Lower leg skin (tissue), 4 donors: ENCODE data around the gene POMGNT1. TPM values are rescaled to one million over a fixed set of nuclear protein-coding genes. Genes with fewer than 3 reads are reported as not detected.

Experiments used
- DNase-seq, 2 donors: peaks; one replicate each; pipeline ENCODE4 v3.0.0-alpha.2; 2019; ENCODE audit warnings: low spot score in 2 of 2
- H3K4me3 ChIP-seq: fragments of 200-600 bp; sonication (generic); 2 replicates; pipeline ENCODE4 v1.5.1; 2017; ENCODE audit warnings: mild to moderate bottlenecking, low read depth; ENCODE audit not compliant: poor library complexity, severe bottlenecking
- POLR2A ChIP-seq, 2 donors: fragments of 450-650 bp; IDR thresholded peaks; one replicate each; pipeline ENCODE4 v1.6.1; 2016 to 2017; ENCODE audit warnings: antibody characterized with exemption in 2 of 2, mild to moderate bottlenecking in 1 of 2, moderate library complexity in 1 of 2
- WGBS, 2 donors: methylation state at CpG; one replicate each; pipeline ENCODE4 v1.1.5; 2018; 5-methylcytosine and 5-hydroxymethylcytosine counted together
- intact Hi-C: fragments of 100-400 bp; cut with DNase I; formaldehyde crosslinking; loops from one replicate; pipeline ENCODE4 v1.15.0; 2023; ENCODE audit warnings: low total_unique reads
- total RNA-seq, 4 donors: library from RNA; depleted of rRNA; stranded (reverse); fragments of >200 nt; gene quantifications; one replicate each; pipeline ENCODE4 v1.1.0, GENCODE V29; 2016
- TF ChIP-seq, protein P1 (sequence below), 3 donors: fragments of 450-650 bp; IDR thresholded peaks; one replicate each; pipeline ENCODE4 v1.5.1; 2016; ENCODE audit warnings: antibody characterized with exemption in 3 of 3, mild to moderate bottlenecking in 3 of 3, moderate library complexity in 2 of 3

Gene POMGNT1
- total RNA-seq, 4 donors from 2014 or later: 26.4 to 46.7 (median 36.4) TPM

DNA sequence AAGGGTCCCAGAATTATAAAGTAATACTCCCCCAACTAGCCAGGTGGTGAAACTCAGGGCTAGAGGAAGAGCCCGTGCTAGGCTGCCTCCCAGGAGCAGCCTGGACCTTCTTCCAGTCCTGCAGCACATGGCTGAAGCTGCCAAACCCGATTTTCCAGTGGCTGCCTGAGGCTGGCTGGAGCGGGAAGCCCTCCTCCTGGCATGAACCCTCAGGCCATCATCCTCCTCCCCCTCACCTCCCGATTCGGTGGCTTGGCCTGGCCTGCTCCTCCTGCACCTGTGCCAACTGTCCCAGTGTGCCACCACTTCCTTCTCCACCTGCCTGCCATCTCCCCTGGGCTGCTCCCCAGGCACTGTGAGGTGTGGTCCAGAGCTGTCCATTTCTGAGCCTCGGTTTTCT, 26.4 kb downstream of the POMGNT1 start:
- intact Hi-C loops: no loop called here
- WGBS, 2 donors: 30 to 36% methylated on average over 6 of the region's 6 CpGs
- no peak overlapping the region for H3K4me3 ChIP-seq
- TF ChIP-seq, protein P1, sequence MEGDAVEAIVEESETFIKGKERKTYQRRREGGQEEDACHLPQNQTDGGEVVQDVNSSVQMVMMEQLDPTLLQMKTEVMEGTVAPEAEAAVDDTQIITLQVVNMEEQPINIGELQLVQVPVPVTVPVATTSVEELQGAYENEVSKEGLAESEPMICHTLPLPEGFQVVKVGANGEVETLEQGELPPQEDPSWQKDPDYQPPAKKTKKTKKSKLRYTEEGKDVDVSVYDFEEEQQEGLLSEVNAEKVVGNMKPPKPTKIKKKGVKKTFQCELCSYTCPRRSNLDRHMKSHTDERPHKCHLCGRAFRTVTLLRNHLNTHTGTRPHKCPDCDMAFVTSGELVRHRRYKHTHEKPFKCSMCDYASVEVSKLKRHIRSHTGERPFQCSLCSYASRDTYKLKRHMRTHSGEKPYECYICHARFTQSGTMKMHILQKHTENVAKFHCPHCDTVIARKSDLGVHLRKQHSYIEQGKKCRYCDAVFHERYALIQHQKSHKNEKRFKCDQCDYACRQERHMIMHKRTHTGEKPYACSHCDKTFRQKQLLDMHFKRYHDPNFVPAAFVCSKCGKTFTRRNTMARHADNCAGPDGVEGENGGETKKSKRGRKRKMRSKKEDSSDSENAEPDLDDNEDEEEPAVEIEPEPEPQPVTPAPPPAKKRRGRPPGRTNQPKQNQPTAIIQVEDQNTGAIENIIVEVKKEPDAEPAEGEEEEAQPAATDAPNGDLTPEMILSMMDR (IDR thresholded peaks at IDR 0.05): no peak
- no peak for TF ChIP-seq POLR2A (IDR thresholded peaks at IDR 0.05)
- no peak for DNase-seq

DNA sequence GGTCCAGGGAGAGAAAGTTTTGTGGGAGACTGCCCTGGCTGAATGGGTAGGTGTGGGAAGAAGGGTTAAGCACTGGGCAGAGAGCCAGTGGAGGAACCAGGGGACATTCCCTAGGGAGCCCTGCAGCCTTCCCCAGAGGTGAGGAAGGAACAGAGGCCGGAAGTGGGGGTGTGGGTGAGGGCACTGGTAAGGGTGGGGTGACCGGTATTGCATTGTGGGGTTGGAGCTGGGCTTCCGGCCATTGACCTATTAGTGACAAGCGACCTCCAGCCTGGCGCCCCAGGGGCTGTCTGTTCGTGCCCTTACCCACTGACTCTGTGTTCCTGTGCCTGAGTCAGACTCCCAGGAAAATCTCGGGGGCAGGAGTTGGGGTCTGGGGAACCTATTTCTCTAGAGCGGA, 26.9 kb downstream of the POMGNT1 start:
- no peak overlapping the region for H3K4me3 ChIP-seq
- TF ChIP-seq, protein P1 (IDR thresholded peaks at IDR 0.05): no peak
- TF ChIP-seq POLR2A (IDR thresholded peaks at IDR 0.05): no peak
- no peak for DNase-seq
- intact Hi-C loops: no loop called here
- WGBS, 2 donors: 57 to 67% methylated on average over 8 of the region's 8 CpGs

DNA sequence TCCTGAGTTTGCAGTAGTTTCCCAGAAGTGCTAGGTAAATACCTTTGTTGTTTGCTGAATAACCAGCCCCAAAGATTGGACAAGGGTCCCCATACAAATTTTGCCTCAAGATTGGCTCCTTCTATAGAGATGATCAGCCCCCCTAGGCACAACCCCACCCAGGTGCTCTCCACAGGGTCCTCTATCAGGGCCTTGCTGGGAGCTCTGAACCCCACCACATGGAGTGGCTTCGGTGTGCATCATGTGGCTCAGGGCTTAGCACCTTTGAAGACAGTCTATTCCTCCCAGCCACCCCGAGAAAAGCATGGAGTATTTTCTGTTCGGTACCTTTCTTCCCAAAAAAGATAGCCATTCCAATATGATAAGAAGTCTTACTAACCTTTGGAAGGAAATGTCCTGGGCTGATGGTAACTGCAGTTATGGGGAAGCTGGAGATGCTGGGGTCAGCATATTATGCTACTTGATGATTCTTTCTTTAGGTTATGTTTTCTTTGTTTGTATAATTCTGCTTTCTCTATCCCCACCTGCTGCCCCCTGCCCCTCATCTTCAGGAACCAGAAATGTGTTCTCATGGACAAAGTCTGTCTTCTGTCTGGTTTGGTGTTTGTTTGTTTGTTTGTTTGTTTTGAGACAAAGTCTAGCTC, 28.3 kb downstream of the POMGNT1 start:
- 95 to 98% methylated on average over 3 of the region's 3 CpGs for WGBS, 2 donors
- TF ChIP-seq, protein P1 (IDR thresholded peaks at IDR 0.05): no peak
- no peak for TF ChIP-seq POLR2A (IDR thresholded peaks at IDR 0.05)
- no peak overlapping the region for H3K4me3 ChIP-seq
- intact Hi-C loops: no loop called here
- no peak for DNase-seq

DNA sequence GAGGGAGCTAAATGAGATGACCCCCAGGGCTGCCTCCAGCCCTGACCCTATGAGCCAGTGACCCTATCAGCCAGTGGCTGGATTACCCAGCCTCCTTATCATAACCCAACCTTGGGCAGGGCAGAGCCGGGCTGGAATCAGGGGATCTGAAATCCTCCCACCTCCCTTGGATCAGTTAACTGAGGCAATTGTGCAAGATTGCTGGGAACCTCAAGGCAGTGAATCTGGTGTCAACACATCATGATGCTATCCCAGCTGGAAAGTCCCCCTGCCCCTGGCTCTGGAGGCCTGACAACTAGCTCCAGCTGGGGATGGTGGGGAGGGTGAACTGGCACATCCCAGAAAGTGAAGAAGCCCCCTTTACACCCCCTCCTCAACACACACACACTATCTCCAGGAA, 29.8 kb downstream of the POMGNT1 start:
- intact Hi-C loops: no loop called here
- 64 to 75% methylated on average over 1 of the region's 1 CpG for WGBS, 2 donors
- no peak overlapping the region for H3K4me3 ChIP-seq
- TF ChIP-seq, protein P1 (IDR thresholded peaks at IDR 0.05): no peak
- TF ChIP-seq POLR2A (IDR thresholded peaks at IDR 0.05): no peak
- no peak for DNase-seq

DNA sequence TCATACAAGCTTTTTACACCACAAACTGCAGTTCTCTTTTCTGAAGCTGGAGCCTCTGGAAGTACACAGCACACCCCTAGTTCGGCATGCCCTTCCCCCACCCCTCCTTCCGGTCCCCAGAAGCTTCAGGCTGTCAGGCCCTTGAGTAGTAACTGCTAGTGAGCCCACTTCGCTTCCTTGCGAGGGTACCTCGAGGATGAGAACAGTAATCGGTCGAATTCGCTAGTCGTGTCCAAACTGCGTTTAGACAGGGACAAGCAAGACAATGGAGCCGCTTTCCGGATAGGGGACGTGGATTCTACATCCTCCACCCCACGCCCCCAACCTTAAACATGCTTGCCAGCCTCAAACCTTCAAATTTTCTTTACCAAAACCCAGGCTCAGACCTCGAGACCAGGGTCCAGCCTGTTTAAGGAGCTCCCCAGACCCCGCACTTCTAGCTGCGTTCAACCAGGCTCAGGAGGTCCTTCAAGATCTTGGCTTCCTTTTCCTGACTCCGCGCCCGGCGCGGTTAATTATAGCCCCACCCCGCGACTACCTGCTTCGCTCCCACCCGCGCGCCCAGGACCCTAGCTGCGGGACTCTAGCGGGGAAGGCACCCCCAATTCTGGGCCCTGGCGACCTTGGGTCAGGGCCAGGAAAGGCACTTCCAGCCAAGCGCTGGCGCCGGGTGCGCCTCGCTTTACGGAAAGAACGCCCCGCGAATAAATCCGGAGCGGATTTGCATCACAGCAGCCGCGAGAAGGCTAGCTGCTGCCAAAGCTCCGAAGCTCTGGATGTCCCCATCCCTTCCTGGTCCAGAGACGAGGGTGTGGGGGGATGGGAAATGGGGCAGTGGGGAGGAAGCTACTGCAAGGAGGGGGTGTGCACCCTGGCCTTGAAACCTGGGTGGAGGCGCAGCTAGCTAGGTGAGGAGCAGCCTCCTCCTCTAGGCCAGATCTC, 31.4 kb downstream of the POMGNT1 start:
- TF ChIP-seq POLR2A (IDR thresholded peaks at IDR 0.05): no peak
- TF ChIP-seq, protein P1 (IDR thresholded peaks at IDR 0.05): no peak
- peak in 1 of 2 donors; percentile 89 for DNase-seq
- intact Hi-C loops: no loop called here
- WGBS, 2 donors: 15 to 17% methylated on average over 45 to 47 of the region's 47 CpGs
- no peak overlapping the region for H3K4me3 ChIP-seq
